NCI-H2196 (cell line): ENCODE data around the gene ZC3H11A.
"Not testable (repeated sequence)": the region's sequence is repeated elsewhere in the genome, so short reads cannot be mapped to it uniquely, and the experiment has no call there.

Experiments used
- DNase-seq: peaks from one replicate; lab custom pipeline; 2025; ENCODE audit not compliant: unreplicated experiment; lab: John Stamatoyannopoulos, UW

ZC3H11A gene

GRCh38 chr1:203778789-203779188, 16.6 kb upstream of the ZC3H11A start:
- no peak for DNase-seq

- no peak for DNase-seq
Observed at GRCh38 chr1:203781962-203782361, 13.5 kb upstream of the ZC3H11A start.

- DNase-seq: no peak
Observed at GRCh38 chr1:203789966-203790365, 5.5 kb upstream of the ZC3H11A start.

- no peak for DNase-seq
Observed at GRCh38 chr1:203791498-203791897, 3.9 kb upstream of the ZC3H11A start.

- no peak for DNase-seq
Observed at GRCh38 chr1:203792486-203792885, 2.9 kb upstream of the ZC3H11A start.

GRCh38 chr1:203793561-203793960, 1.9 kb upstream of the ZC3H11A start:
- DNase-seq: not testable (repeated sequence)

- DNase-seq: no peak
Observed at GRCh38 chr1:203794764-203795440, 521 bp upstream of the ZC3H11A start.

GRCh38 chr1:203796236-203796605, 798 bp downstream of the ZC3H11A start:
- peak; percentile 47 for DNase-seq

GRCh38 chr1:203797216-203797615, 1.8 kb downstream of the ZC3H11A start:
- no peak for DNase-seq

GRCh38 chr1:203797948-203798655, 2.7 kb downstream of the ZC3H11A start:
- peak; percentile 50 for DNase-seq

- no peak for DNase-seq
Observed at GRCh38 chr1:203799157-203799556, 3.7 kb downstream of the ZC3H11A start.

- DNase-seq: no peak
Observed at GRCh38 chr1:203799971-203800370, 4.5 kb downstream of the ZC3H11A start.

- no peak for DNase-seq
Observed at GRCh38 chr1:203805689-203806088, 10.3 kb downstream of the ZC3H11A start.

GRCh38 chr1:203807196-203807595, 11.8 kb downstream of the ZC3H11A start:
- DNase-seq: no peak

- no peak for DNase-seq
Observed at GRCh38 chr1:203813581-203814341, 18.3 kb downstream of the ZC3H11A start.

- DNase-seq: no peak
Observed at GRCh38 chr1:203818399-203818798, 23.0 kb downstream of the ZC3H11A start.

GRCh38 chr1:203823306-203823705, 27.9 kb downstream of the ZC3H11A start:
- DNase-seq: no peak

GRCh38 chr1:203826175-203826574, 30.8 kb downstream of the ZC3H11A start:
- DNase-seq: no peak

GRCh38 chr1:203828002-203828401, 32.6 kb downstream of the ZC3H11A start:
- no peak for DNase-seq

GRCh38 chr1:203828503-203828902, 33.1 kb downstream of the ZC3H11A start:
- no peak for DNase-seq

- not testable (repeated sequence) for DNase-seq
Observed at GRCh38 chr1:203829247-203829646, 33.8 kb downstream of the ZC3H11A start.

GRCh38 chr1:203835476-203835875, 40.1 kb downstream of the ZC3H11A start:
- DNase-seq: no peak
